RWPE2 (cell line): ENCODE measurements around the gene PLPPR4.

Source experiments
- ATAC-seq: fragments of 200-7000 bp; cut with Tn5 transposase; 3 replicates; pipeline ENCODE4 v1.9.1; 2021; ENCODE audit warnings: low read depth
- DNase-seq: peaks from one replicate; pipeline ENCODE4 v3.0.0-alpha.2; 2020; ENCODE audit warnings: low spot score
- H3K27ac ChIP-seq: fragments of 450-650 bp; 2 replicates; pipeline ENCODE4 v1.5.1; 2017; ENCODE audit warnings: mild to moderate bottlenecking; ENCODE audit not compliant: poor library complexity, severe bottlenecking
- H3K27me3 ChIP-seq: fragments of 250-450 bp; sonication (Bioruptor Pico); 2 replicates; pipeline ENCODE4 v1.5.1; 2021; ENCODE audit warnings: mild to moderate bottlenecking, moderate library complexity; ENCODE audit not compliant: insufficient read depth, poor library complexity, severe bottlenecking
- H3K36me3 ChIP-seq: fragments of 250-450 bp; sonication (Bioruptor Pico); 2 replicates; pipeline ENCODE4 v1.5.1; 2020; ENCODE audit warnings: low read depth, mild to moderate bottlenecking, moderate library complexity
- H3K4me1 ChIP-seq: fragments of 250-450 bp; sonication (Bioruptor Pico); 2 replicates; pipeline ENCODE4 v1.5.1; 2021; ENCODE audit warnings: mild to moderate bottlenecking, moderate library complexity; ENCODE audit not compliant: insufficient read depth, poor library complexity, severe bottlenecking
- H3K4me3 ChIP-seq: fragments of 250-450 bp; sonication (Bioruptor Pico); 2 replicates; pipeline ENCODE4 v1.5.1; 2021; ENCODE audit warnings: mild to moderate bottlenecking, moderate library complexity; ENCODE audit not compliant: severe bottlenecking
- H3K9me3 ChIP-seq: fragments of 250-450 bp; sonication (Bioruptor Pico); 2 replicates; pipeline ENCODE4 v1.5.1; 2021; ENCODE audit warnings: mild to moderate bottlenecking, moderate library complexity; ENCODE audit not compliant: severe bottlenecking
- TF ChIP-seq, protein P1 (sequence below): fragments of 450-650 bp; IDR thresholded peaks from one replicate; pipeline ENCODE4 v1.5.1; 2017; ENCODE audit warnings: mild to moderate bottlenecking, moderate library complexity; ENCODE audit not compliant: poor library complexity, severe bottlenecking

The PLPPR4 gene

DNA sequence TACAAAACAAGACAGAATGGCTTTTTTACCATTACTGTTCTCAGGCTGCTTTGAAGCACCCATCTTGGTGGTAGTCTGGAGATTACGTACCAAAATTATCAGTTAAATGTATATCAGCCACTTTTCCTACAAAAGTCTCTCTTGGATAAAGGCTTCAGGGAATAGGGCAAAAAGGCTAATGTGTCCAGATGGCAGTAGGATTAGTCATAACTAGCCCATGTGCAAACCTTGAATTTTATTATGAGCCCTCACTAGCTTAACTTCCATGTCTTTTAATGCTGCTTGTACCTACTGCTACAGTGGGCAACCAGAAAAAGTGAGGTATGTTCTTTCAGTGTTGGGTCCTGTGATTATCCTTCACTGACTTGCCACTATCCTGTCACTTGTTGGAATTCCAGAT, 51.0 kb downstream of the PLPPR4 start:
- H3K4me3 ChIP-seq = no peak overlapping the region
- DNase-seq (no peak), ATAC-seq (no peak)
- no peaks in the 10 kb centered on the region for H3K36me3 ChIP-seq
- TF ChIP-seq, protein P1, sequence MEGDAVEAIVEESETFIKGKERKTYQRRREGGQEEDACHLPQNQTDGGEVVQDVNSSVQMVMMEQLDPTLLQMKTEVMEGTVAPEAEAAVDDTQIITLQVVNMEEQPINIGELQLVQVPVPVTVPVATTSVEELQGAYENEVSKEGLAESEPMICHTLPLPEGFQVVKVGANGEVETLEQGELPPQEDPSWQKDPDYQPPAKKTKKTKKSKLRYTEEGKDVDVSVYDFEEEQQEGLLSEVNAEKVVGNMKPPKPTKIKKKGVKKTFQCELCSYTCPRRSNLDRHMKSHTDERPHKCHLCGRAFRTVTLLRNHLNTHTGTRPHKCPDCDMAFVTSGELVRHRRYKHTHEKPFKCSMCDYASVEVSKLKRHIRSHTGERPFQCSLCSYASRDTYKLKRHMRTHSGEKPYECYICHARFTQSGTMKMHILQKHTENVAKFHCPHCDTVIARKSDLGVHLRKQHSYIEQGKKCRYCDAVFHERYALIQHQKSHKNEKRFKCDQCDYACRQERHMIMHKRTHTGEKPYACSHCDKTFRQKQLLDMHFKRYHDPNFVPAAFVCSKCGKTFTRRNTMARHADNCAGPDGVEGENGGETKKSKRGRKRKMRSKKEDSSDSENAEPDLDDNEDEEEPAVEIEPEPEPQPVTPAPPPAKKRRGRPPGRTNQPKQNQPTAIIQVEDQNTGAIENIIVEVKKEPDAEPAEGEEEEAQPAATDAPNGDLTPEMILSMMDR = no peak
- H3K9me3 ChIP-seq = no peaks in the 10 kb centered on the region
- no peak overlapping the region for H3K27ac ChIP-seq
- no peaks in the 10 kb centered on the region for H3K27me3 ChIP-seq
- H3K4me1 ChIP-seq = no peaks in the 10 kb centered on the region

DNA sequence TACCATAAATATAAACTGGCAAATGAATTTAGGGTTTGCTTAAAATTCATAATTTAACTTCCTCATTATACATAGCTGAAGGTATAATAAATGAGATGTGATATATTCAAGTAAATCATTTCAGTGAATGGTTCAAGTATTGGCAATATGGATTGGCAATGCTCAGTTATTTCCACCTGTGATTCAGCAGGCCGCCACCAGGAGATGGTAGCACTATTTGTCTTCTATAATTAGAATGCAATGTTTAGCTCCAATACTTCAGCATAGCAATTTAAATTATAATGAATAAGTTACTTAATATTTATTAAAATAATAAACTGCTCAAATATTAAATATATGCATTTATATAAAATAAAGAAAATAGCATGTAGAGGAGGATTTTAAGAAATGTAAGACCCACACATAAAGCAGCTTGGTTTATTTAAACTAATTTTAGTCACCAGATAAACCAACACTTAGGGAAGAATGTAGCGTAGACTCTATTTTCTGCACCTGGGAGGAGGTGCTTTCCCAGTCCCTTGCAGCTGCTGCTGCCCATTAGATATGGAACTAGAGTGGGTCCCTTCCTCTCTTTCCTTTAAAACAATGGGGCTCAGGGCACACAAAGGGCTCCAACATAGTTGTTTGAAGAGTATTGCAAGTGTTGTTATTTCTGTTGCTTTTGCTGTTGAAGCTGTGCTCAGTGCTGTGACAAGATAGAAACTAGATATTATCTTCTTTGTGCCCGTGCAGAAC, 62.1 kb downstream of the PLPPR4 start:
- H3K9me3 ChIP-seq = no peaks in the 10 kb centered on the region
- no peak overlapping the region for H3K27ac ChIP-seq
- H3K27me3 ChIP-seq = no peaks in the 10 kb centered on the region
- no peaks in the 10 kb centered on the region for H3K4me1 ChIP-seq
- DNase-seq = no peak
- no peaks in the 10 kb centered on the region for H3K36me3 ChIP-seq
- TF ChIP-seq, protein P1 = peak; percentile 34
- no peak for ATAC-seq
- H3K4me3 ChIP-seq = no peak overlapping the region

DNA sequence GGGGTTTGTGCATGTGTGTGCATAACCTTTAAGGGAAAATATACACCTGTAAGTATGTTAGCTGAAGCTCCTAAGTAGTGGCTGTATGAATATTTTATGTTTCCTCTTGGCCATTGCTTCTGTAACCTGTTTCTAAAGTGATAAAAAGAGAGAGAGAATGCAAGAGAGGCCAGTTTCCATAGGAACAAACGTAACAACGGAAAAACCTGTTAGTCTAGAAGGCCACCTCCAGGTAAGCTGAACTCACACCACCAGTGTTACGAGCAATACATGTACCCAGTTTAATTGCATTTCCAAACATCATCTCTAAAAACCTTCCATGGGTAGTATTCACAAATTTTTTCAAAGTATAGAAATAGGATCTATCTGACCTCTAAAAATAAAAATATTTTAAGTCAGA, 63.1 kb downstream of the PLPPR4 start:
- DNase-seq (no peak), ATAC-seq (no peak)
- H3K9me3 ChIP-seq = no peaks in the 10 kb centered on the region
- no peak overlapping the region for H3K4me3 ChIP-seq
- no peaks in the 10 kb centered on the region for H3K4me1 ChIP-seq
- no peaks in the 10 kb centered on the region for H3K27me3 ChIP-seq
- no peaks in the 10 kb centered on the region for H3K36me3 ChIP-seq
- no peak overlapping the region for H3K27ac ChIP-seq
- TF ChIP-seq, protein P1 = no peak

DNA sequence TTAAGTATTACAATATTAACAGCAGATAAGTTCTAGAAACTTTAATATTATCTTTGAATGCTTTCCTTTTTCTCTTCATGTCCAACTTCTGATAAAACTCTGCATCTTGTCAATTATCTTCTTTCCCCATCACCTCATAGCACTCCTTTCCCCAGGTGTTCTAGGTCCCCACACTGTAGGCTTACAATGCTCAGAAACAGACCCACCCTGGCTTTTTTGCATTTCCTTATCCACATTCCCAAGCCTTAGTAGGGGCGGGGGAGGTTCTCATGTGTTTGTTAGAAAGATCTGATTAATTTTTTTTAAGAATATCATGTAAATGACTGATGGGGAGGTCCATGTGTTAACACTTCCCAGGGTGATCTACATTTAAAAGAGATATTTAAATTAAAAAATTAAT, 63.9 kb downstream of the PLPPR4 start:
- TF ChIP-seq, protein P1 = no peak
- Histone ChIP-seq H3K36me3 (no peaks in the 10 kb centered on the region), H3K27ac (no peak overlapping the region), H3K9me3 (no peaks in the 10 kb centered on the region), H3K27me3 (no peaks in the 10 kb centered on the region), H3K4me1 (no peaks in the 10 kb centered on the region), H3K4me3 (no peak overlapping the region)
- DNase-seq = no peak
- no peak for ATAC-seq

DNA sequence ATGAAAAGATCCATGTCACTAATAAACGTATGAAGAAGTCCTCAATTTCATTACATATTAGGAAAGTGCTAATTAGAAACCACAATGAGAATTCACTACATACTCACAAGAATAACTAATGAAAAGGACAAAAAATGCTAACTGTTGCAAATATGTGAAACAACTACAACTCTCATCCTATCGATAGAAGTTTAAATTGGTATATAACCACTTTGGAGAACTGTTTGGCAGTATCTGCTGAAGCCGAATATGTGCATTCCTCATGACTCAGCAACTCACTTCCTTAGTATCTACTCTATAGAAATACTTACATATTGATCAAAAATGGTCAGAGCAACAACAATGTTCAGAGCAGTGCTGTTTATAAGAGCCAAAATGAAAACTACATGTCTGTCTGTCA, 66.8 kb downstream of the PLPPR4 start:
- Histone ChIP-seq H3K27me3 (no peaks in the 10 kb centered on the region), H3K4me1 (no peaks in the 10 kb centered on the region), H3K36me3 (no peaks in the 10 kb centered on the region), H3K9me3 (no peaks in the 10 kb centered on the region), H3K27ac (no peak overlapping the region), H3K4me3 (no peak overlapping the region)
- no peak for DNase-seq
- TF ChIP-seq, protein P1 = no peak
- no peak for ATAC-seq
